ENCODE results near the gene GPHA2. TPM values are rescaled to one million over a fixed set of nuclear protein-coding genes. Genes with fewer than 3 reads are reported as not detected.

The GPHA2 gene
- total and polyA plus RNA-seq, 10 of the 15 experiments (the other 5 are each of a cell fraction or from before 2014, with no cell fraction given): not detected

GRCh38 chr11:64902102-64902900 is 33.4 kb downstream of the GPHA2 start (continued):
- no peak for TF ChIP-seq PKNOX1 (IDR thresholded peaks at IDR 0.05)
- no peak for TF ChIP-seq ZBTB4 (CRISPR knock-in tag; IDR thresholded peaks at IDR 0.05)
- no peak for TF ChIP-seq HDGF (IDR thresholded peaks at IDR 0.05)
- no peak for TF ChIP-seq STAT3 (IDR thresholded peaks at IDR 0.05; ENCODE audit: low read depth, low read length)
- no peak for TF ChIP-seq IRF5 (IDR thresholded peaks at IDR 0.05; ENCODE audit: borderline replicate concordance)
- no peak for TF ChIP-seq MYB (IDR thresholded peaks at IDR 0.05; ENCODE audit: borderline replicate concordance, low read depth, low read length)
- TF ChIP-seq SIN3A (IDR thresholded peaks at IDR 0.05; ENCODE audit: low read depth, low read length): no peak

All from GM12878 (cell line).